ENCODE results near the gene SLC22A4.

SLC22A4 gene

DNA sequence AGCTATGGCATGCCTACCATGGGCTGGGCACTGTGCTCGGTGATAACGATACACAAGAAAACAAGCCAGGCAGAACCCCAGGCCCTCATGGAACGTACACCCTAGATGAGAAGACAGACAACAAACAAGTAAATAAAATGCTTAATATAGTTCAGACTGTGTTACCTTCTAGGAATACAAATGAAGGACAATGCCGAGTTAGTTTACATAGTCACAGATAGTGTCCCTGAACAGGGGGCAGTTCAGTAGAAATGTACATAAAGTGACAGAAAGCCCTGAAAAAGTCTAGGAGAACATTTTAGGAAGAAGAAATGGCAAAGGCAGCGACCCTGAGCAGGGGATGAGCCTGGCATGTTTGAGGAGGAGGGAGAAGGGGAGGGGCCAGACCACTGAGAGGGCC, 97.1 kb downstream of the SLC22A4 start:
- in situ Hi-C loops (cut with MboI; ENCODE audit: low sequenced_read_pairs): no loop called here

DNA sequence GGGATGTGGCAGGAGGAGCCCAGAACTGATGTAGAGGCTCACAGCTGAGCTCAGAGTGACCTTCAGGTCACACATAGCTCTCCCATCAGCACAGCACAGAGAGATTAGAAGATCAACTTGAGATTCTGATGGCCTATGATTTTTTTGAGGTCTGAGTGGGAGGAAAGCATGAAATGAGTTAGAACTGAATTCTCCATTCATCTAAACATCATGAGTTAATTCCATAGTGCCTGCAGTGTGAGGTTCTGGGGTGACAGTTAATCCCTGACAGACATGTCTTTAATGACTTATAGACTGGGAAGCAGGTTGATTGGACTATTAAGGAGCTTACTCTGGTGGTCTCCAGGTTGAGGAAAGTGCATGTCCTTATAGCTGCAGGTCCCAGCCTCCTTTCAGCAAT, 97.7 kb downstream of the SLC22A4 start:
- in situ Hi-C loops (cut with MboI; ENCODE audit: low sequenced_read_pairs): no loop called here

DNA sequence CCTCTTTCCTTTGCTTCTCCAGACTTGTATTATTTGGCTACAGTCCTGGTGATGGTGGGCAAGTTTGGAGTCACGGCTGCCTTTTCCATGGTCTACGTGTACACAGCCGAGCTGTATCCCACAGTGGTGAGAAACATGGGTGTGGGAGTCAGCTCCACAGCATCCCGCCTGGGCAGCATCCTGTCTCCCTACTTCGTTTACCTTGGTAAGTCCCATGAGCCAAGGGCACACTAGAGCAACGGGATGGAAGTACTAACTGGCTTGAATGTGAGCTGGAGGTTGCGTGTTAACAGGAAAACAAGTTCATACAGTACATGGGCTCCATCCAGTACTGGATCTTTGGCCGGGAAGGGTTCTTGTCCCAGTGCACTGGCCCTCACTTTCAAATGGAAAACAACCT, 98.2 kb downstream of the SLC22A4 start:
- in situ Hi-C loops (cut with MboI; ENCODE audit: low sequenced_read_pairs): no loop called here

DNA sequence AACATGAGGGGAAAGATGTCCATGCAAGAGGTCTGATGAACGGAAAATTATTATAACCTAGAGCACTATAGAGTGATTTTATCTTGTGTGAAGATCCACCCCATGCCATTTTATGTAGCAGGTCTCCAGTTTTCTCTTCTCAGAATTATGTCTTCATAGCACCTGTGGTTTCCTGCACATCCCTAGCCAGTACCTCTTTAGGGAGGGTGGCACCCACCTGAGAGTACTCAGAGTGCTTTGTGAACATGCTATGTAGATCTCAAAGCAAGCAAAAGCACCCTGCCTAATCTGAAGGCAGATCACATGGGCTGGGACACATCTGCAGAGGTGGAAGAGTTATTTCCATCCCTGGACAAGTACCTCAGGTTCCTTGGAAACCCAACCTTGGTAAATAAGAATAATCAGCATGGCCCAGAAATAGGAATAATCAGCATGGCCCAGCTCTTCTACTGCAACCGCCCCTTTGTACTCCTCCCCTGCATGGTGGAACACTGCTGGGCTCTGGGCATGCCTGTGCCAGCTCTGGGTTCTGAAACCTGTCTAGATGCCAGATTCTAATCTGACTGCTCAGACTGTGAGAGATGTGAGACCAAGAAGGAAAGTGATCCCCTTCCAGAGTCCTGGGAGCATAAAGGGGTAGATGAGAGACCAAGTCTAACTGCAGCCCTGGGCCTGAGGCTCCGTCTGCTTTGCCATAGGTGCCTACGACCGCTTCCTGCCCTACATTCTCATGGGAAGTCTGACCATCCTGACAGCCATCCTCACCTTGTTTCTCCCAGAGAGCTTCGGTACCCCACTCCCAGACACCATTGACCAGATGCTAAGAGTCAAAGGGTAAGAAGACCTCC, 99.0 kb downstream of the SLC22A4 start:
- in situ Hi-C loops (cut with MboI; ENCODE audit: low sequenced_read_pairs): no loop called here

All from hTERT RPE-1 (cell line).